GM12891 (cell line): ENCODE data around the gene MSI2.

Experiments
- DNase-seq: peaks from one replicate; pipeline ENCODE4 v3.0.0; 2011; ENCODE audit warnings: low spot score; ENCODE audit not compliant: insufficient read length
- FAIRE-seq: peaks from 2 replicates; lab custom pipeline; 2011; peaks lifted over from hg19 to GRCh38; lab: Jason Lieb, UNC
- PAX5 ChIP-seq: IDR thresholded peaks from 2 replicates; pipeline ENCODE4 v1.6.1; 2011; ENCODE audit warnings: low read length, moderate library complexity, mild to moderate bottlenecking; ENCODE audit not compliant: insufficient read depth, severe bottlenecking
- POLR2A ChIP-seq: IDR thresholded peaks from 2 replicates; pipeline ENCODE4 v1.6.1; 2011; ENCODE audit warnings: low read depth, low read length, control low read depth
- POLR2AphosphoS5 ChIP-seq: IDR thresholded peaks from 2 replicates; pipeline ENCODE4 v1.6.1; 2011; ENCODE audit warnings: low read depth, low read length, control low read depth
- POU2F2 ChIP-seq: IDR thresholded peaks from 2 replicates; pipeline ENCODE4 v1.6.1; 2011; ENCODE audit warnings: low read depth, mild to moderate bottlenecking, control low read depth, low read length, moderate library complexity
- SPI1 ChIP-seq: IDR thresholded peaks from 2 replicates; pipeline ENCODE4 v1.6.1; 2011; ENCODE audit warnings: low read depth, low read length, control low read depth
- TAF1 ChIP-seq: IDR thresholded peaks from 2 replicates; pipeline ENCODE4 v1.6.1; 2011; ENCODE audit warnings: low read depth, low read length, control low read depth

MSI2 gene

GRCh38 chr17:57562184-57562698 lies 305.9 kb downstream of the MSI2 start:
- DNase-seq: no peak
- peak; percentile 64 for FAIRE-seq
- TF ChIP-seq POU2F2: no peak
- TF ChIP-seq POLR2A: no peak
- no peak for TF ChIP-seq TAF1
- TF ChIP-seq PAX5: no peak
- TF ChIP-seq SPI1: no peak
- no peak for TF ChIP-seq POLR2AphosphoS5

GRCh38 chr17:57563958-57564357 lies 307.6 kb downstream of the MSI2 start:
- no peak for FAIRE-seq
- TF ChIP-seq TAF1: no peak
- no peak for TF ChIP-seq POU2F2
- no peak for TF ChIP-seq PAX5
- TF ChIP-seq SPI1: no peak
- TF ChIP-seq POLR2AphosphoS5: no peak
- no peak for DNase-seq

GRCh38 chr17:57565176-57565575 lies 308.9 kb downstream of the MSI2 start:
- DNase-seq (no peak), FAIRE-seq (no peak)
- TF ChIP-seq POLR2AphosphoS5 (no peak), POLR2A (no peak), SPI1 (no peak), POU2F2 (no peak), TAF1 (no peak), PAX5 (no peak)

GRCh38 chr17:57566721-57567120 lies 310.4 kb downstream of the MSI2 start:
- no peak for TF ChIP-seq TAF1
- no peak for TF ChIP-seq POU2F2
- no peak for TF ChIP-seq PAX5
- no peak for TF ChIP-seq POLR2AphosphoS5
- no peak for TF ChIP-seq SPI1
- no peak for TF ChIP-seq POLR2A
- DNase-seq: no peak
- FAIRE-seq: no peak

GRCh38 chr17:57567251-57567650 lies 310.9 kb downstream of the MSI2 start:
- TF ChIP-seq POLR2A: no peak
- TF ChIP-seq PAX5: no peak
- no peak for TF ChIP-seq SPI1
- no peak for TF ChIP-seq POLR2AphosphoS5
- no peak for TF ChIP-seq POU2F2
- TF ChIP-seq TAF1: no peak
- FAIRE-seq: no peak
- DNase-seq: no peak

- no peak for TF ChIP-seq SPI1
- no peak for TF ChIP-seq PAX5
- TF ChIP-seq TAF1: no peak
- no peak for TF ChIP-seq POLR2AphosphoS5
- no peak for TF ChIP-seq POLR2A
- TF ChIP-seq POU2F2: no peak
- DNase-seq (no peak), FAIRE-seq (no peak)
Observed at GRCh38 chr17:57568340-57568739, 312.0 kb downstream of the MSI2 start.

GRCh38 chr17:57569021-57569420 lies 312.7 kb downstream of the MSI2 start:
- FAIRE-seq: no peak
- no peak for DNase-seq
- TF ChIP-seq POU2F2 (no peak), POLR2A (no peak), SPI1 (no peak), POLR2AphosphoS5 (no peak), PAX5 (no peak), TAF1 (no peak)

- DNase-seq (no peak), FAIRE-seq (no peak)
- TF ChIP-seq TAF1: no peak
- no peak for TF ChIP-seq POLR2AphosphoS5
- TF ChIP-seq POLR2A: no peak
- TF ChIP-seq POU2F2: no peak
- no peak for TF ChIP-seq PAX5
- TF ChIP-seq SPI1: no peak
Observed at GRCh38 chr17:57569853-57570252, 313.5 kb downstream of the MSI2 start.

- FAIRE-seq (no peak), DNase-seq (no peak)
- TF ChIP-seq POU2F2: no peak
- no peak for TF ChIP-seq POLR2AphosphoS5
- TF ChIP-seq PAX5: no peak
- no peak for TF ChIP-seq POLR2A
- TF ChIP-seq TAF1: no peak
- TF ChIP-seq SPI1: no peak
Observed at GRCh38 chr17:57570724-57571344, 314.5 kb downstream of the MSI2 start.

GRCh38 chr17:57572062-57572461 lies 315.7 kb downstream of the MSI2 start:
- TF ChIP-seq TAF1 (no peak), PAX5 (no peak), SPI1 (no peak), POLR2AphosphoS5 (no peak), POLR2A (no peak), POU2F2 (no peak)
- FAIRE-seq (no peak), DNase-seq (no peak)
